Fibroblast of skin of abdomen (primary cell): ENCODE measurements around the gene SNX7. TPM values are rescaled to one million over a fixed set of nuclear protein-coding genes. Genes with fewer than 3 reads are reported as not detected.

ENCODE experiments used
- DNase-seq: peaks from one replicate; pipeline ENCODE4 v3.0.0-alpha.2; 2013
- polyA plus RNA-seq, 2 experiments: library from polyadenylated mRNA; unstranded; fragments of 120-200 nt; gene quantifications; one replicate each; pipeline ENCODE4 v1.2.1, GENCODE V29; 2013; ENCODE audit not compliant: insufficient read length in 2 of 2

SNX7 gene, protein sequence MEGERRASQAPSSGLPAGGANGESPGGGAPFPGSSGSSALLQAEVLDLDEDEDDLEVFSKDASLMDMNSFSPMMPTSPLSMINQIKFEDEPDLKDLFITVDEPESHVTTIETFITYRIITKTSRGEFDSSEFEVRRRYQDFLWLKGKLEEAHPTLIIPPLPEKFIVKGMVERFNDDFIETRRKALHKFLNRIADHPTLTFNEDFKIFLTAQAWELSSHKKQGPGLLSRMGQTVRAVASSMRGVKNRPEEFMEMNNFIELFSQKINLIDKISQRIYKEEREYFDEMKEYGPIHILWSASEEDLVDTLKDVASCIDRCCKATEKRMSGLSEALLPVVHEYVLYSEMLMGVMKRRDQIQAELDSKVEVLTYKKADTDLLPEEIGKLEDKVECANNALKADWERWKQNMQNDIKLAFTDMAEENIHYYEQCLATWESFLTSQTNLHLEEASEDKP
- polyA plus RNA-seq (2013, experiment 1 of 2; ENCODE audit: insufficient read length), result 37.6 TPM
- 40.2 TPM for polyA plus RNA-seq (2013, experiment 2 of 2; ENCODE audit: insufficient read length)

- DNase-seq, result peak; percentile 80
These were observed at the start of gene SNX7 for GRCh38 chr1:98661544-98662355. Gene SNX7, plus strand, starts transcription at chr1:98661721. Its CDS starts 11 bp downstream, at chr1:98661732.

GRCh38 chr1:98637316-98637715 is 24.2 kb upstream of the SNX7 start:
- DNase-seq, result no peak

DNA sequence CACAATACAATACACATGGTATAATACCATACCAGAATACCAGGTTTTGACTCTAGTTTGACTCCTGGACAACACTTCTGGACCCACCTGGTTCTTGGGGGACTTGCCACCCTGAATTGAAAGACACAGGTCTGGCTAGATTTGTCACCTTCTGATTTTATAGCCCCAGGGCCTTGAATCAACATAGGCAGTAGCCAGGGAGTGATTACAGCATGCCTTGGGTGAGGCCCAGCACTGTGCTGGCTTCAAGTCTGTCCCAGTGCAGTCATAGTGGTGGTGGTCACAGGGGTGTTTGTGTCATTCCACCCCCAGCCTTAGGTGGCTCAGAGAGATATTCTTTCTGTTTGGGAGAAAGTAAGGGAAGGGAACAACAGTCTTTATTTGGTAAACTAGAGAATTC is 23.3 kb upstream of the SNX7 start:
- no peak for DNase-seq

DNA sequence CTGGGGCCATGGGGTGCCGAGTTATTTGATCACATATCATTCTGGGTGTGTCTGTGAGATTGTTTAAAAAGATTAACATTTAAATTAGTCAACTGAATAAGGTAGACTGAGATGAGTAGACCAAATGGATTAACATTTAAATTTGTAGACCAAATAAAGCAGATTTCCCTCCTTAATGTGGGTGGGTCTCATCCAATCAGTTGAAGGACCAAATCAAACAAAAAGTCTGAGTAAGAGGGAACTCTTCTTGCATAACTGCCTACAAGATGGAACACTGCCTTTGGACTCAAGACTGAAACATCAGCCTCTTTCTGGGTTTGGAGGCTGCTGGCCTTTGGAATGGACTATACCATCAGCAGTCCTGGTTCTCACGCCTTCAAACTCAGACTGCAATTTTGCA is 17.0 kb upstream of the SNX7 start:
- DNase-seq, result no peak

DNA sequence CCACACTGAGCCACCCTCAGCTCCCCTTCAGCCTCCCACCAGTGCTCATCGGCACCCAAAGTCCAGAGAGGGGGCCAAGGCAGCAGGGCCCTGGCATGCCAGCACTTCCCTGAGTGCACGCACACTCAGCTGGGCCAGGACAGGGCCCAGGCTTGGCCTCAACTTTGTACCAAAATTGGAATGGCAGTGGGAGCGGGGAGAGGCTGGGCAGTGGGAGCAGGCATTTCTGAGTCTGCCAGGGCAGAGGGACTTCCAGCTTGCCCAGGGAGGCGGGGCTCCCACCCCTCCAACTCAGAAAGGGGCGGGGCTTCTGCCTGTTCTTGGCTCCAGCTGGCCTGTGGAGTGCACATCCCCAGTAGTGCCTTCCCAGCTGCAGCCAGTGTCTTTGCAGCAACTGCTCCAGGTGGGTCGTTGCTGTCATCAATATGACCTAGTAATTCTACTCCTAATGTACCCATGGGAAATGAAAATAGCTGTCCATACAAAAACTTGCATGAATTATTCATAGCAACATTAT is 10.3 kb upstream of the SNX7 start:
- no peak for DNase-seq

DNA sequence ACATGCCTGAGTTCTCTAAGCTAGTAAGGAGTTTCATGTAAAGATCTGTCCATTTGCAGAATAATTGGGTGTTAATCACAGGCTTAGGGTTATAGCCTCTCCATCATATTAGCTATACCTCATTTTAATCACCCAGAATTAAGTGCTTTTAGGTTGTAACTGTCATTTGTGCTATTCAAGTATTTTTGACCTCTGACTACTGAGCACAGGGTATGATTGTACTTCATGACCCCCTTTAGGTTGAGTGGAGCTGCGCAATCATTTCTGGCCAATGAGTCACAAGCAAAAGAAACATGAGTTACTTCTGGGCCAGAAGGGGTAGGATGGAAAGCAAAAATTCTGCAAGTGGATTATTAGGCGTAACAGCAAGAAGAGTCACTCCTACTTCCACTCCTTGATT is 8.4 kb upstream of the SNX7 start:
- DNase-seq, result no peak

DNA sequence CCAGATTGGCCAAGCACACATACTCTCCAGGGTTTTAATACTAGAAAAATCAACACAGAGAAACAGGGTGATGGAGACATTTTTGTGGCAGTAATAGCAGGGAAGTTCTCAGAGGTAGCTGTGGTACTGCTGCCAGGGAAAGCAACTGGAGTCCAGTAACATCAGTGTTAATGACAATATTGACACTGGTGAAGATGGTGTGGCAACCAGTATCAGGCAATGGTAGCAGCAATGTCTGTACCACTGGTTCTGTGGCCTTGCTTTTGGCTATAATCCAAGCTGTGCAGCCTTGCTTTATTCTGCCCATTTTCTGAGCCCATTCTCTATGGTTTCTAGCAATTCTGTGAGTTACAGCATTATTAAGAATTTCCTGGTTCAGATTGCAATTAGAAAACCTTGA is 1.6 kb upstream of the SNX7 start:
- DNase-seq, result no peak

DNA sequence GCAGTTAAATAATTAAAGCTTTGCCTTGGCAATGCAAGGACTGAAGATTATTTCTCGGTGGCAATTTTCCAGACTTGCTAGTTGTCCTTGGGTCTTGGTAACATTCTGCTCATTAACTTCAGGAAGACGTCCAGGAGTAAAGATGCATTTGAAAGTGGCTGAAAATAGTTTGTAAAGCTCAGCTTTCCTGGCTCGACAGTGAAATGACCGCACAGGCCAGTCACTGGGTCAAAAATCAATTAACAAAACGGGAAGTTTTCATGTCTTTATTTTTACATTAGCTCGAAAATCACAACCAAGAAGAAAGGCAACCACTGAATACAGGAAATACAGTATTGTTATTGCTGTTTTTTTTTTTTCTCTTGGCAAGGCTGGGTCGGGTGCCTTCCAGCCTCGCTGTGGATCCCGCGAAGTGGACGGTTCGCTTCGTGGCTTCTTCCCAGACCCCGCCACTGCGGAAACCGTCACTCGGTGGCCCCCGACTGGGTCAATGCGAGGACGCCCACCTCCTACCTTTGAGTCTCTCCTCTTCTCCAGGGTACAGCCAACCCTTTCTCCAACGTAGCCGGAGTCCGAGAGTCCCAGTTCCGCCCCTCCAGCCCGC is 479 bp upstream of the SNX7 start:
- DNase-seq, result no peak

DNA sequence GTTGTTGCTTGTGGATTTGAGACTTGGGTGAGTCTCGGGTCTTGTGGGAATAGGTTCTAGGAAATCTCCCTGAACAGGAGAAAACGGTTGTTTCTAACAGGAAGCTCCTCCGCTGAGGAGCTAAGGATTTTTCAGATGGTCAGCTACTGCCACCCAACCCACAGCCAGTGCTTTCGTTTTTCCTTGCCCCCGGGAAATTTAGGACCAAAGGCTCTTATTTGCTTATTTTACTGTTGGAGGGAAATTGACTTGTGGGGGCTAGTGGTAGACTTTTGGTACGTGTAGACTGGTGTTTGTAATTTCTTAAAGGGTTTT is 792 bp downstream of the SNX7 start:
- DNase-seq, result no peak

GRCh38 chr1:98668733-98669132 is 7.2 kb downstream of the SNX7 start:
- DNase-seq, result no peak

DNA sequence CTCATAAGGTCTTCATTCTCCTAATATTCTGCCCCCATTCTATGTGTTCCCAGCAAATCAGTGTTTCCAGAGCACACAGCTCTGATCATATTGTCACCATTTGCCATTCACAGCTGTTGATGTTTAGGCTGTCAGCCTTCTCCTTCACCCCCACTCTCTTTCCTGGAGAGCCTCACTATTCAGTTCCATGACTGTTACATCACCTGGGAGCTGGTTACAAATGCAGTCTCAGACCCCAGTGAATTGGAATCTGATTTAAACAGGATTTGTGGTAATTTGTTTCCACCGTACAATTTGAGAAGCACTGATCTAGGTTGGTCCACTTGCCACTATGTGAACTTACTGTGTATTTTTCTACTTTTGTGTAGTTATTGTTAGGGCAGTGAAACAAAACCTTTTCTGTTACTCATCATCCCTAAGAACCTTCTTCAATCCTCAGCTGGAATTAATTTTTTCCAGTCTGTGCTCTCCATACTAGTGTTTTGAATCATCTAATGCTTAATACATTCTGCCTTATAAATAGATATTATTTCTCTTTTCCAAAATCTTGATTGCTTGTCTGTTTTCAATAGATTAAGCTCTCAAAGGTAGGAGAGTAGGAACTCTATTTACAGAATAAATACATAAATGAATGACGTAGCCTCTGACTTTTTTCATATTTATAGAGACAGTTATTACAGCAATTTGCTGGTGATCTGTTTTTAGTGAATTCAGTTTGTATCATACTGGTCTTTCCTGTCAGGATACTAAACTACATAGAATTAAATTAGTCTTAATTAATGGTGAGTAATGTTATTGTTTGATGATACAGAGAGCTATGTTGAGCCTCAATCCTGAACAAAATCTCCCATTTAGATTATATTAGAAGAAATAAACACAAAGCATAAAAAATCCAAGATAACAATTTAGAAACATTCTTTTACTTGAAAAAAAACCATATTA is 8.1 kb downstream of the SNX7 start:
- DNase-seq, result peak; percentile 69

DNA sequence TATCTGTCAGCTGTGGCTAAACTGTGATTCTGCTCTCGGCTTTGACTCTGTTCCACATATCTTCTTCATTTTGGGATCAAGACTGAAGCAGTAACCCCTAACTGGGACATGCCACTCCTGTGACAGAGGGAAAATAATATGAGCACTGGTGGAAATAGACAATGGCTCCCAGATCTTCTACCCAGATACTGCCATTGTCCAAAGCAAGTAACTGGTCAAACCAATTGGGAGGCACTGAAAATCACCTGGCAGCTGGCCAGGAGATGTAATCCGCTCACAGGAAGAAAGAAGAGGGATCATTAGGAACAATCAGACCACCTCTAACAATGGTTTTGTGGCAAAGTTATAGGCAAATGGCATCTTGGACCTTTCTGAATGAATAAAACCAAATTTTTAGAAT is 10.7 kb downstream of the SNX7 start:
- DNase-seq, result no peak

- DNase-seq, result peak; percentile 25
These were observed 12.7 kb downstream of the SNX7 start for GRCh38 chr1:98674075-98674781.

- peak; percentile 18 for DNase-seq
These were observed 13.8 kb downstream of the SNX7 start for GRCh38 chr1:98675282-98675681.

GRCh38 chr1:98677288-98677687 is 15.8 kb downstream of the SNX7 start:
- DNase-seq, result peak; percentile 72

DNA sequence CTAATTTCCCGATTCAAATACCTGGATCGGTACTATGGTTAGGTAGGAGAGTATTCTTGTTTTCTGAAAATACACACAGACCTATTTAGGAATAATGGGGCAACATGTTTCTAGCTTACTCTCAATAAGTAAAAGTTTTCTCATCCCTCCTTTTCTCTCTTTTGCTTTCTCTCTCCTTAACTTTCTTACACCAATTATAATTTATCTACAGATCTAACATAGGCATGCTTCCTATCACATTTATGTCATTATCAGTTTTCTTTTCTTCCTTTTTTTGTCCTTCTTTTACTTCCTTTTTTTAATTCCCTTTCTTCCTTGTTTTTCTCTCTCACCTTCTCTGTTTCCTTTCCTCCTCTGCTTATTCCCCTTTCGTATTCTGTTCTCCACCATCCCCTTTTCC is 20.3 kb downstream of the SNX7 start:
- no peak for DNase-seq

GRCh38 chr1:98688110-98688739 is 26.7 kb downstream of the SNX7 start:
- DNase-seq, result no peak

GRCh38 chr1:98690576-98690975 is 29.1 kb downstream of the SNX7 start:
- no peak for DNase-seq

DNA sequence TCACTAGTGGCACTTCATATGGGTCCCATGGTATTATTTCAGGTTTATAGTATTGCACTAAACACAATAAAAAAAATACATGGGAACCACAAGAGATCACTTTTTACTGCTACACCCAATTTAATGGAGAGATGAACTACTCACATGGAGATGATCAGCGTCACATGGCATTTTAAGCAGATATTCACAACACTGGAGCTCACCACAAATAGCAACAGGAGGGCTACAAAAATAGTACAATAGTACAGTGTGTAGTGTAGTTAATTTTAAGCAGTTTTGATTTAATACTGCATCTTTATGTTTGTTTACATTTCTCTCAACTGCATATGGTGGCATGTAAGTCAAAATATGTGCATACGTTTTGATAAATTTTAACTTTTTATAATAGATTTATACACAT is 31.0 kb downstream of the SNX7 start:
- DNase-seq, result no peak

DNA sequence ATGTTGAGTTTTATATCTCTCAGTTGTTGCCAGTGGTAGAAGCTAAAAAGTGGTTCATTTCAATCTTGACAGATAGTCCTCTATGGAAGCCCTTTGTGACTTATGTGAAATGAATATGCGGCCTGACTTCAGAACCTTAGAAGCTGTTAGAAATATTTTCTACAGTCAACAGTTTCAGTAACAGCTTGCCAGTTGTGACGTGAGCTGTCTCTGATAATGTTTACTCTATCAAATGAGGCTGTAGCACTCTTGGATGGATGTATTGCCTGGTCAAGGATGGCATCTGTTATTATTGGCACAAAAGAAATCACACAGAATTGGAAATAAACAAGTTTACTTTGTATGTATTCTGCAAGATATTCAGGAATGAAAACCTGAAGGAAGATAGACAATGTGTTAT is 31.9 kb downstream of the SNX7 start:
- DNase-seq, result no peak

DNA sequence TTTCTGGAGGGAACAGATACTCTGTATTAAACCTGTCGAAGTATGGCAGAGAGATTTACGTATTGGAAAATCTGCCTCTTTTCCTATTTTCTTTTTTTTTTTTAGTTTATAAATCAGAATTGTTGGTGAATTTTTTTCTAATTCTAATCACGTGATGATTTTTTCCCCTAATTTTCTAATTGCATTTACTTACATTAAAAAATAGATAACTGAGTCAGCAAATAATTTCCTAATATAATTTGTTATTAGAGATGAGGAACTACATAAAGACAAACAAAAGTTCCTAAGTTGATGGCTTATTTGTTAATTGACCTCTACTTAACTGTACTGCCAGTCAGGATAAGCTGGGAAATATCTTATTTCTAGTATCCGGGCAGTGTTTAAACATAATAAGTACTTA is 34.6 kb downstream of the SNX7 start:
- DNase-seq, result no peak
